Caco-2 (cell line): ENCODE results near the gene NFIA. TPM values are rescaled to one million over a fixed set of nuclear protein-coding genes. Genes with fewer than 3 reads are reported as not detected.

Experiments
- BruUV-seq: library from RNA; stranded (reverse); fragments of 400-500 nt; replicated peaks from 2 replicates; lab custom pipeline; 2021; lab: Mats Ljungman, UMichigan
- CTCF ChIA-PET: fragments of 300-600 bp; sonication (Branson Sonifier 250); formaldehyde crosslinking; loops from one replicate; lab custom pipeline; 2022; ENCODE audit warnings: antibody characterized with exemption; lab: Charles Lee
- POLR2A ChIA-PET: fragments of 300-600 bp; sonication (Branson Sonifier 250); formaldehyde crosslinking; loops from one replicate; lab custom pipeline; 2022; ENCODE audit warnings: antibody characterized with exemption; lab: Charles Lee
- DNase-seq, 2 experiments: peaks; one replicate each; pipeline versions ENCODE4 v3.0.0 to v3.0.0-alpha.2; 2020 to 2022
- H3K27me3 ChIP-seq: replicated peaks from 2 replicates; pipeline ENCODE4 v1.6.0; 2011; ENCODE audit warnings: low read length; ENCODE audit not compliant: control insufficient read depth, insufficient read depth
- H3K36me3 ChIP-seq: 2 replicates; pipeline ENCODE4 v1.5.1; 2011; ENCODE audit warnings: low read length; ENCODE audit not compliant: control insufficient read depth, insufficient read depth
- H3K4me1 ChIP-seq: fragments of 250-450 bp; sonication (Bioruptor Pico); 2 replicates; pipeline ENCODE4 v1.5.1; 2020; ENCODE audit warnings: mild to moderate bottlenecking
- H3K4me3 ChIP-seq: 2 replicates; pipeline ENCODE4 v1.5.1; 2011; ENCODE audit warnings: low read depth, mild to moderate bottlenecking, control low read depth, low read length
- H3K9me3 ChIP-seq: fragments of 250-450 bp; sonication (Bioruptor Pico); 2 replicates; pipeline ENCODE4 v1.5.1; 2020; ENCODE audit warnings: mild to moderate bottlenecking, moderate library complexity
- H3K27ac Mint-ChIP-seq: one replicate; pipeline ENCODE4 v1.8.0; 2022; ENCODE audit warnings: mixed read lengths; ENCODE audit not compliant: unreplicated experiment
- H3K27me3 Mint-ChIP-seq: one replicate; pipeline ENCODE4 v1.8.0; 2022; ENCODE audit warnings: mixed read lengths; ENCODE audit not compliant: insufficient read depth, unreplicated experiment
- H3K36me3 Mint-ChIP-seq: one replicate; pipeline ENCODE4 v1.8.0; 2022; ENCODE audit warnings: mild to moderate bottlenecking, mixed read lengths; ENCODE audit not compliant: insufficient read depth, unreplicated experiment
- H3K4me1 Mint-ChIP-seq: one replicate; pipeline ENCODE4 v1.8.0; 2022; ENCODE audit warnings: low read depth, mixed read lengths; ENCODE audit not compliant: unreplicated experiment
- H3K4me3 Mint-ChIP-seq: one replicate; pipeline ENCODE4 v1.8.0; 2022; ENCODE audit warnings: mild to moderate bottlenecking, moderate library complexity, mixed read lengths; ENCODE audit not compliant: unreplicated experiment
- H3K9me3 Mint-ChIP-seq: one replicate; pipeline ENCODE4 v1.8.0; 2022; ENCODE audit warnings: mixed read lengths; ENCODE audit not compliant: unreplicated experiment
- intact Hi-C: fragments of 100-400 bp; cut with micrococcal nuclease; formaldehyde crosslinking; loops from one replicate; pipeline ENCODE4 v1.10.0; 2022; ENCODE audit not compliant: unreplicated experiment
- total RNA-seq: library from RNA; stranded (reverse); gene quantifications from 2 replicates; pipeline ENCODE4 v1.2.3, GENCODE V29; 2022
- TF ChIP-seq, protein P1 (sequence below), 2 experiments: fragments of 200-600 bp in 1 of 2; IDR thresholded peaks; 1 replicate in 1 of 2; 2 replicates in 1 of 2; pipeline versions ENCODE4 v1.5.1 to v1.8.0; 2011 to 2022; ENCODE audit warnings: antibody characterized with exemption in 1 of 2, control low read depth in 1 of 2, inconsistent platforms in 1 of 2, low read depth in 1 of 2, low read length in 1 of 2, mild to moderate bottlenecking in 1 of 2, moderate library complexity in 1 of 2; ENCODE audit not compliant: insufficient read depth in 1 of 2, severe bottlenecking in 1 of 2, unreplicated experiment in 1 of 2

The NFIA gene
- total RNA-seq, 1 experiment from 2014 or later, result 1.4 TPM

DNA sequence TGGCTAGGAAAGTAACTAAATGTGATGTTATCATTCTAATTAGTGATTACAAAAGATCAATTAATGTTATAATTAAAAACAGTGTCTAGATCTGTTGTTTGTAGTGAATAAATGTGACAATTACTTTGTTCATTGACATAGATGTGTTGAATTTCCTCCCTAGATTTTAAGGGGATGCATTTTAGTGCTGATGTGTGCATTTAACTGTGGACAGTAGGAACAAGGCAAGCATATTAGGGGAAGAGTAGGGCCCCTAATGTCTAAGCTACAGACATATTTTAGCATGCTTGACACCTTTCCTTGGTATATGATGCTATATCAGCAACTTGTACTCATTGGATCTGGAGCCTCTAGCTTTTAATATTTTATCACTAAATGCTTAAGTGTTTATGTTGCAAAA, 48.9 kb downstream of the NFIA start:
- CTCF ChIA-PET, result no interaction called here
- TF ChIP-seq, protein P1, sequence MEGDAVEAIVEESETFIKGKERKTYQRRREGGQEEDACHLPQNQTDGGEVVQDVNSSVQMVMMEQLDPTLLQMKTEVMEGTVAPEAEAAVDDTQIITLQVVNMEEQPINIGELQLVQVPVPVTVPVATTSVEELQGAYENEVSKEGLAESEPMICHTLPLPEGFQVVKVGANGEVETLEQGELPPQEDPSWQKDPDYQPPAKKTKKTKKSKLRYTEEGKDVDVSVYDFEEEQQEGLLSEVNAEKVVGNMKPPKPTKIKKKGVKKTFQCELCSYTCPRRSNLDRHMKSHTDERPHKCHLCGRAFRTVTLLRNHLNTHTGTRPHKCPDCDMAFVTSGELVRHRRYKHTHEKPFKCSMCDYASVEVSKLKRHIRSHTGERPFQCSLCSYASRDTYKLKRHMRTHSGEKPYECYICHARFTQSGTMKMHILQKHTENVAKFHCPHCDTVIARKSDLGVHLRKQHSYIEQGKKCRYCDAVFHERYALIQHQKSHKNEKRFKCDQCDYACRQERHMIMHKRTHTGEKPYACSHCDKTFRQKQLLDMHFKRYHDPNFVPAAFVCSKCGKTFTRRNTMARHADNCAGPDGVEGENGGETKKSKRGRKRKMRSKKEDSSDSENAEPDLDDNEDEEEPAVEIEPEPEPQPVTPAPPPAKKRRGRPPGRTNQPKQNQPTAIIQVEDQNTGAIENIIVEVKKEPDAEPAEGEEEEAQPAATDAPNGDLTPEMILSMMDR (IDR thresholded peaks at IDR 0.05; ENCODE audit: insufficient read depth in 1 of 2, low read depth in 1 of 2, low read length in 1 of 2, severe bottlenecking in 1 of 2, unreplicated experiment in 1 of 2), result no peak
- H3K4me3 ChIP-seq, result no peak overlapping the region
- no peaks in the 10 kb centered on the region for H3K4me1 ChIP-seq
- H3K27me3 ChIP-seq, result no peaks in the 10 kb centered on the region
- Mint-ChIP-seq H3K27me3 (no peaks in the 10 kb centered on the region), H3K9me3 (no peaks in the 10 kb centered on the region), H3K27ac (no peak overlapping the region), H3K36me3 (no peaks in the 10 kb centered on the region), H3K4me1 (peaks cover 7% of the 10 kb centered on the region), H3K4me3 (no peak overlapping the region)
- BruUV-seq, result no TSS peak
- intact Hi-C loops, result no loop called here
- POLR2A ChIA-PET, result no interaction called here
- H3K36me3 ChIP-seq, result no peaks in the 10 kb centered on the region
- H3K9me3 ChIP-seq, result no peaks in the 10 kb centered on the region
- no peak for DNase-seq

- Mint-ChIP-seq H3K4me1 (peaks cover 7% of the 10 kb centered on the region), H3K4me3 (no peak overlapping the region), H3K27me3 (no peaks in the 10 kb centered on the region), H3K36me3 (no peaks in the 10 kb centered on the region), H3K27ac (no peak overlapping the region), H3K9me3 (no peaks in the 10 kb centered on the region)
- POLR2A ChIA-PET, result no interaction called here
- CTCF ChIA-PET, result no interaction called here
- TF ChIP-seq, protein P1 (IDR thresholded peaks at IDR 0.05; ENCODE audit: insufficient read depth in 1 of 2, low read depth in 1 of 2, low read length in 1 of 2, severe bottlenecking in 1 of 2, unreplicated experiment in 1 of 2), result no peak
- BruUV-seq, result no TSS peak
- H3K4me1 ChIP-seq, result no peaks in the 10 kb centered on the region
- no peaks in the 10 kb centered on the region for H3K27me3 ChIP-seq
- H3K9me3 ChIP-seq, result no peaks in the 10 kb centered on the region
- H3K4me3 ChIP-seq, result no peak overlapping the region
- DNase-seq, result no peak
- intact Hi-C loops, result no loop called here
- H3K36me3 ChIP-seq, result no peaks in the 10 kb centered on the region
Measured at GRCh38 chr1:61131716-61132115, 49.4 kb downstream of the NFIA start.

DNA sequence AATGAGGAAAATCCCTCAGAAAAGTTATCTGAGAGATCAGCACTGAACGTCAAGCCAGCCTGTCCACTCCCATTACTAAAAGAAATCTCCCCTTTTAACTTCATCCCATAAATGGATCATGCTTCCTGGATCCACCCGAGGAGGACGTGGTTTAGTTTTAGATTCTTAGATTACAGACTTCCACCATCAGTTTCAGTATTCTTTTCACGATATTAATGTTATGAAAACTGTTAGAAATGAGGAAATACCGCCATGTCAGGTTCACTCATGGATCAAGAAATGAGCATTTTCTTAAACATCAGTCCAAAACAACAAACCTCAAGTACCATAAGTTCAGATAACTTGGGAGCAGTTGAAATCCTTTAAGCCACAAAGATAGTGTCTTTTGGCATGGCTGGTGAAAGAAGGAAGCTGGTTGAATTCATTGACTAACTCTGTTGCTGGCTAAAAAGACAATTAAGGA, 49.8 kb downstream of the NFIA start:
- Mint-ChIP-seq H3K4me3 (no peak overlapping the region), H3K9me3 (no peaks in the 10 kb centered on the region), H3K27ac (no peak overlapping the region), H3K4me1 (peaks cover 7% of the 10 kb centered on the region), H3K27me3 (no peaks in the 10 kb centered on the region), H3K36me3 (no peaks in the 10 kb centered on the region)
- Histone ChIP-seq H3K4me1 (no peaks in the 10 kb centered on the region), H3K9me3 (no peaks in the 10 kb centered on the region), H3K27me3 (no peaks in the 10 kb centered on the region), H3K4me3 (no peak overlapping the region), H3K36me3 (no peaks in the 10 kb centered on the region)
- TF ChIP-seq, protein P1 (IDR thresholded peaks at IDR 0.05; ENCODE audit: insufficient read depth in 1 of 2, low read depth in 1 of 2, low read length in 1 of 2, severe bottlenecking in 1 of 2, unreplicated experiment in 1 of 2), result no peak
- BruUV-seq, result no TSS peak
- ChIA-PET CTCF (no interaction called here), POLR2A (no interaction called here)
- intact Hi-C loops, result no loop called here
- DNase-seq, result no peak
